Measurements from ENCODE around the gene TMBIM1. TPM values are rescaled to one million over a fixed set of nuclear protein-coding genes. Genes with fewer than 3 reads are reported as not detected.

Gene TMBIM1
- polyA plus RNA-seq, 1 experiment = 206 TPM

DNA sequence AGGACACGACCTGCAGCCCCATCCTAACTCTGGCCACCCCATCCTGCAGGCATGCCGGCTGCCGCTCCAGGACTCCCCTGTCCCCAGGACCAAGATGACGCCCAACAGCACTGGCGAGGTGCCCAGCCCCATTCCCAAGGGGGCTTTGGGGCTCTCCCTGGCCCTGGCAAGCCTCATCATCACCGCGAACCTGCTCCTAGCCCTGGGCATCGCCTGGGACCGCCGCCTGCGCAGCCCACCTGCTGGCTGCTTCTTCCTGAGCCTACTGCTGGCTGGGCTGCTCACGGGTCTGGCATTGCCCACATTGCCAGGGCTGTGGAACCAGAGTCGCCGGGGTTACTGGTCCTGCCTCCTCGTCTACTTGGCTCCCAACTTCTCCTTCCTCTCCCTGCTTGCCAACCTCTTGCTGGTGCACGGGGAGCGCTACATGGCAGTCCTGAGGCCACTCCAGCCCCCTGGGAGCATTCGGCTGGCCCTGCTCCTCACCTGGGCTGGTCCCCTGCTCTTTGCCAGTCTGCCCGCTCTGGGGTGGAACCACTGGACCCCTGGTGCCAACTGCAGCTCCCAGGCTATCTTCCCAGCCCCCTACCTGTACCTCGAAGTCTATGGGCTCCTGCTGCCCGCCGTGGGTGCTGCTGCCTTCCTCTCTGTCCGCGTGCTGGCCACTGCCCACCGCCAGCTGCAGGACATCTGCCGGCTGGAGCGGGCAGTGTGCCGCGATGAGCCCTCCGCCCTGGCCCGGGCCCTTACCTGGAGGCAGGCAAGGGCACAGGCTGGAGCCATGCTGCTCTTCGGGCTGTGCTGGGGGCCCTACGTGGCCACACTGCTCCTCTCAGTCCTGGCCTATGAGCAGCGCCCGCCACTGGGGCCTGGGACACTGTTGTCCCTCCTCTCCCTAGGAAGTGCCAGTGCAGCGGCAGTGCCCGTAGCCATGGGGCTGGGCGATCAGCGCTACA is 29.4 kb downstream of the TMBIM1 start:
- TF ChIP-seq, protein P1, sequence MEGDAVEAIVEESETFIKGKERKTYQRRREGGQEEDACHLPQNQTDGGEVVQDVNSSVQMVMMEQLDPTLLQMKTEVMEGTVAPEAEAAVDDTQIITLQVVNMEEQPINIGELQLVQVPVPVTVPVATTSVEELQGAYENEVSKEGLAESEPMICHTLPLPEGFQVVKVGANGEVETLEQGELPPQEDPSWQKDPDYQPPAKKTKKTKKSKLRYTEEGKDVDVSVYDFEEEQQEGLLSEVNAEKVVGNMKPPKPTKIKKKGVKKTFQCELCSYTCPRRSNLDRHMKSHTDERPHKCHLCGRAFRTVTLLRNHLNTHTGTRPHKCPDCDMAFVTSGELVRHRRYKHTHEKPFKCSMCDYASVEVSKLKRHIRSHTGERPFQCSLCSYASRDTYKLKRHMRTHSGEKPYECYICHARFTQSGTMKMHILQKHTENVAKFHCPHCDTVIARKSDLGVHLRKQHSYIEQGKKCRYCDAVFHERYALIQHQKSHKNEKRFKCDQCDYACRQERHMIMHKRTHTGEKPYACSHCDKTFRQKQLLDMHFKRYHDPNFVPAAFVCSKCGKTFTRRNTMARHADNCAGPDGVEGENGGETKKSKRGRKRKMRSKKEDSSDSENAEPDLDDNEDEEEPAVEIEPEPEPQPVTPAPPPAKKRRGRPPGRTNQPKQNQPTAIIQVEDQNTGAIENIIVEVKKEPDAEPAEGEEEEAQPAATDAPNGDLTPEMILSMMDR (IDR thresholded peaks at IDR 0.05; ENCODE audit: insufficient read depth, low read depth, low read length) = no peak
- Histone ChIP-seq H3K4me3 (ENCODE audit: low read depth, low read length) (no peak overlapping the region), H3K36me3 (ENCODE audit: control insufficient read depth, insufficient read depth, low read length) (peaks cover 33% of the 10 kb centered on the region), H3K27me3 (ENCODE audit: control insufficient read depth, insufficient read depth, low read length) (no peaks in the 10 kb centered on the region)
- DNase-seq (ENCODE audit: low read depth) = no peak
- ChIA-PET CTCF (interaction anchor here (0.9 to 1.4 kb wide), 4 partner anchors 9 to 77 kb away, joined by 3 to 4 read pairs (median 3); no protein-coding TSS in a partner anchor), POLR2A (no interaction called here)

DNA sequence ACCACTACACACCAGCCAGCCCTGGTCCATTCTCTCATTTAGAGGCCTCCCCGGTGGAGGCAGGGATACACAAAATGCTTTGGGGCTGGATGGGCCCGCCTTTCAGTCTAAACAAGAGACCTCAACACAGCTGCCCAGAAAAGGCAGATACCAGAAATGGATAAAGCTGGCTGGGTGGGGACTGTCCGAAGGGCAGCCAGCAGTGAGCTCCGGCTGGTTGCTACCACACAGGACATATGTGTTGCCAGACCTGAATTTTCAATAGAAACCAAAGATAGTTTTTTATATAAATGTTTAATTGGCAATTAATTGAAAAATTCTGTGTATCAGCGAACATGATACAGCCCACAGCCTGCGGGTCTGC is 30.1 kb downstream of the TMBIM1 start:
- DNase-seq (ENCODE audit: low read depth) = no peak
- TF ChIP-seq, protein P1 (IDR thresholded peaks at IDR 0.05; ENCODE audit: insufficient read depth, low read depth, low read length) = no peak
- CTCF ChIA-PET = interaction anchor here (0.9 to 1.4 kb wide), 4 partner anchors 9 to 76 kb away, joined by 3 to 4 read pairs (median 3); no protein-coding TSS in a partner anchor
- POLR2A ChIA-PET = no interaction called here
- H3K27me3 ChIP-seq (ENCODE audit: control insufficient read depth, insufficient read depth, low read length) = no peaks in the 10 kb centered on the region
- H3K4me3 ChIP-seq (ENCODE audit: low read depth, low read length) = no peak overlapping the region
- peaks cover 29% of the 10 kb centered on the region for H3K36me3 ChIP-seq (ENCODE audit: control insufficient read depth, insufficient read depth, low read length)

GRCh38 chr2:218261423-218262236 is 30.7 kb downstream of the TMBIM1 start:
- no peak for DNase-seq (ENCODE audit: low read depth)
- H3K27me3 ChIP-seq (ENCODE audit: control insufficient read depth, insufficient read depth, low read length) = no peaks in the 10 kb centered on the region
- H3K4me3 ChIP-seq (ENCODE audit: low read depth, low read length) = no peak overlapping the region
- TF ChIP-seq, protein P1 (IDR thresholded peaks at IDR 0.05; ENCODE audit: insufficient read depth, low read depth, low read length) = no peak
- POLR2A ChIA-PET = no interaction called here
- peaks cover 25% of the 10 kb centered on the region for H3K36me3 ChIP-seq (ENCODE audit: control insufficient read depth, insufficient read depth, low read length)
- CTCF ChIA-PET = interaction anchor here (0.9 to 1.4 kb wide), 4 partner anchors 10 to 76 kb away, joined by 3 to 4 read pairs (median 3); no protein-coding TSS in a partner anchor

DNA sequence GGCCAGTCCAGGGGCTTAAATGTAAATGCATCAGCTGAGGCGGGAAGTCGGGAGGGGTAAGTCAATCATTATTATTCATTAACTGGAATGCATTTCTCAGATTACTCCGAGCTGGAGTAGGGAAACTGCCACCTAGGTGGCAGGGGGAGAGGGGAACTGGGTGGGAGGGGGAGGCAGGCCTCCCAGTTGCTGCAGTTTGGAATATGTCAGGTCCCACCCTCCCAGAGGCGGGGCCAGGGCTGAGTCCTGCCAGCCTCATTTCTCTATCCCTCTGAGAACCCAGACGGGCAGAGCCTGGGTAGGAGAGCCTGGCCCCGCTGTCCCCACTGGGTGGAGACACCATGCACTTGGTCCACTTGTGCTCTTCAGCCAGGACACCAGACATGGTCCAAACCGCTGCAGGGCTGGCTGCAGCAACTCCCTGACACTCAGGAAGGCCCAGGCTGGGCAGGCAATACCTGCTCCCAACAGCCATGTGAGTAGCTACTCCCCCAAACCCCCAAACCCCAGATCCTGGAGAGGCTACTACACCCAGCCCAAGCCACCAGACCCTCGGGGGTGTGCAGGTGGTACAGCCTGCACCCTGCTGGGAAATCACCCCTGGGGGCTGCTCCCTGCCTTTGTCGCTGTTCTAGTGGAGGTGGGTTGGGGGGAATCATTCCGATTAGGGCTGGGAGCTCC is 31.4 kb downstream of the TMBIM1 start, which contains the start of gene GPBAR1:
TSS of gene GPBAR1 (plus strand) at position 274 of the 681 bp plus-strand sequence. CDS start 1,710 bp downstream, outside the sequence.
- no peak for DNase-seq (ENCODE audit: low read depth)
- ChIA-PET CTCF (interaction anchor here (1.4 kb wide), 1 partner anchor 13 kb away, joined by 4 read pairs; no protein-coding TSS in a partner anchor), POLR2A (no interaction called here)
- Histone ChIP-seq H3K4me3 (ENCODE audit: low read depth, low read length) (no peak within 1 kb of the TSS), H3K36me3 (ENCODE audit: control insufficient read depth, insufficient read depth, low read length) (peaks cover 22% of the 10 kb centered on the region), H3K27me3 (ENCODE audit: control insufficient read depth, insufficient read depth, low read length) (no peaks in the 10 kb centered on the region)
- TF ChIP-seq, protein P1 (IDR thresholded peaks at IDR 0.05; ENCODE audit: insufficient read depth, low read depth, low read length) = no peak
